HepG2 (cell line): ENCODE results near the gene PAQR7. TPM values are rescaled to one million over a fixed set of nuclear protein-coding genes. Genes with fewer than 3 reads are reported as not detected.

Experiments
- ADNP ChIP-seq: sonication (generic); formaldehyde crosslinking; IDR thresholded peaks from 2 replicates; pipeline ENCODE4 v1.4.0; 2020; ENCODE audit warnings: missing genetic modification reagents
- CENPT ChIP-seq: sonication (generic); formaldehyde crosslinking; IDR thresholded peaks from 2 replicates; pipeline ENCODE4 v1.8.0; 2022; ENCODE audit warnings: low read depth, mild to moderate bottlenecking, moderate library complexity, missing genetic modification reagents
- CENPX ChIP-seq: sonication (generic); formaldehyde crosslinking; IDR thresholded peaks from 2 replicates; pipeline ENCODE4 v1.9.0; 2021; ENCODE audit warnings: mild to moderate bottlenecking, missing genetic modification reagents, moderate library complexity
- CREBL2 ChIP-seq: sonication (generic); formaldehyde crosslinking; IDR thresholded peaks from 2 replicates; pipeline ENCODE4 v1.8.1; 2023; ENCODE audit warnings: missing genetic modification reagents, mild to moderate bottlenecking, borderline replicate concordance
- CSRNP1 ChIP-seq: sonication (generic); formaldehyde crosslinking; IDR thresholded peaks from 2 replicates; pipeline ENCODE4 v1.8.1; 2023; ENCODE audit warnings: mild to moderate bottlenecking, missing genetic modification reagents
- DR1 ChIP-seq: sonication (generic); formaldehyde crosslinking; IDR thresholded peaks from 2 replicates; pipeline ENCODE4 v1.8.0; 2021; ENCODE audit warnings: mild to moderate bottlenecking, missing genetic modification reagents, inconsistent platforms
- E2F5 ChIP-seq: sonication (generic); formaldehyde crosslinking; conservative IDR thresholded peaks from 2 replicates; pipeline ENCODE4 v1.4.0; 2020; ENCODE audit warnings: missing genetic modification reagents
- FOXJ3 ChIP-seq: sonication (generic); formaldehyde crosslinking; IDR thresholded peaks from 2 replicates; pipeline ENCODE4 v1.4.0; 2020; ENCODE audit warnings: missing genetic modification reagents, mild to moderate bottlenecking, borderline replicate concordance
- GATAD2A ChIP-seq: IDR thresholded peaks from 2 replicates; pipeline ENCODE4 v1.6.1; 2016
- GTF3A ChIP-seq: sonication (generic); formaldehyde crosslinking; conservative IDR thresholded peaks from 2 replicates; pipeline ENCODE4 v1.4.0; 2020; ENCODE audit warnings: mild to moderate bottlenecking, missing genetic modification reagents
- HINFP ChIP-seq: sonication (generic); formaldehyde crosslinking; IDR thresholded peaks from 2 replicates; pipeline ENCODE4 v1.4.0; 2020; ENCODE audit warnings: low read depth, mild to moderate bottlenecking, missing genetic modification reagents
- HNRNPUL1 ChIP-seq: fragments of 200-400 bp; formaldehyde crosslinking; IDR thresholded peaks from 2 replicates; pipeline ENCODE4 v1.6.1; 2017; ENCODE audit warnings: low read depth, mild to moderate bottlenecking, low read length, moderate library complexity
- NRL ChIP-seq: sonication (generic); formaldehyde crosslinking; IDR thresholded peaks from 2 replicates; pipeline ENCODE4 v1.5.0; 2020; ENCODE audit warnings: missing genetic modification reagents, mild to moderate bottlenecking, moderate library complexity, borderline replicate concordance
- RARG ChIP-seq: sonication (generic); formaldehyde crosslinking; IDR thresholded peaks from 2 replicates; pipeline ENCODE4 v1.4.0; 2020; ENCODE audit warnings: low read depth, mild to moderate bottlenecking, missing genetic modification reagents
- SIN3A ChIP-seq: IDR thresholded peaks from 2 replicates; pipeline ENCODE4 v1.6.1; 2011; ENCODE audit warnings: low read depth, mild to moderate bottlenecking, control low read depth, low read length, borderline replicate concordance
- TOPORS ChIP-seq: sonication (generic); formaldehyde crosslinking; IDR thresholded peaks from 2 replicates; pipeline ENCODE4 v1.8.0; 2023; ENCODE audit warnings: mild to moderate bottlenecking, missing genetic modification reagents
- ZFP36L1 ChIP-seq: sonication (generic); formaldehyde crosslinking; IDR thresholded peaks from 2 replicates; pipeline ENCODE4 v1.8.0; 2022; ENCODE audit warnings: mild to moderate bottlenecking, missing genetic modification reagents, moderate library complexity
- ZFP90 ChIP-seq: sonication (generic); formaldehyde crosslinking; IDR thresholded peaks from 2 replicates; pipeline ENCODE4 v1.8.0; 2022; ENCODE audit warnings: missing genetic modification reagents, mild to moderate bottlenecking, inconsistent platforms, borderline replicate concordance
- ZGPAT ChIP-seq: IDR thresholded peaks from 2 replicates; pipeline ENCODE4 v1.6.1; 2016; ENCODE audit warnings: mild to moderate bottlenecking
- ZNF12 ChIP-seq: sonication (generic); formaldehyde crosslinking; IDR thresholded peaks from 2 replicates; pipeline ENCODE4 v1.5.0; 2020; ENCODE audit warnings: missing genetic modification reagents
- ZNF660 ChIP-seq: sonication (generic); formaldehyde crosslinking; IDR thresholded peaks from 2 replicates; pipeline ENCODE4 v1.5.1; 2020; ENCODE audit warnings: mild to moderate bottlenecking, low read depth, missing genetic modification reagents, borderline replicate concordance
- ZNF703 ChIP-seq: sonication (generic); formaldehyde crosslinking; IDR thresholded peaks from 2 replicates; pipeline ENCODE4 v1.5.1; 2020; ENCODE audit warnings: missing genetic modification reagents, mild to moderate bottlenecking, moderate library complexity, borderline replicate concordance
- ZSCAN9 ChIP-seq: IDR thresholded peaks from 2 replicates; pipeline ENCODE4 v1.6.1; 2016; ENCODE audit warnings: borderline replicate concordance
- ZZZ3 ChIP-seq: sonication (generic); formaldehyde crosslinking; IDR thresholded peaks from 2 replicates; pipeline ENCODE4 v1.4.0; 2020; ENCODE audit warnings: missing genetic modification reagents, mild to moderate bottlenecking, borderline replicate concordance
- polyA plus RNA-seq, 8 experiments: library from polyadenylated mRNA; depleted of rRNA in 3 of 8; stranded (reverse) in 7 of 8; unstranded in 1 of 8; fragments of >200 nt; fragmentation: Illumina TruSeq in 4 of 8; extraction: Trizol in 4 of 8; gene quantifications; 2 replicates each; pipeline versions ENCODE4 v1.2.1 to v1.2.3, GENCODE V29; 2011 to 2016; ENCODE audit warnings: low read depth in 4 of 8, missing spikeins in 1 of 8, mixed read lengths in 1 of 8; ENCODE audit not compliant: insufficient read depth in 1 of 8
- total RNA-seq, 5 experiments: library from RNA; depleted of rRNA; stranded (reverse); fragments of >200 nt; fragmentation: Illumina TruSeq; extraction: Trizol; gene quantifications; 2 replicates each; pipeline ENCODE4 v1.2.3, GENCODE V29; 2016; ENCODE audit warnings: low read depth in 1 of 5

PAQR7 gene
- total and polyA plus RNA-seq, 2 of the 13 experiments (the other 11 are each of a cell fraction or from before 2014, with no cell fraction given): 13.2 to 16.6 TPM

- peak; percentile 97 for TF ChIP-seq E2F5 (CRISPR knock-in tag)
- TF ChIP-seq GTF3A: no peak
- no peak for TF ChIP-seq ZFP36L1 (CRISPR knock-in tag)
- TF ChIP-seq RARG (CRISPR knock-in tag): no peak
- TF ChIP-seq CENPT (CRISPR knock-in tag): no peak
- TF ChIP-seq ADNP (CRISPR knock-in tag): no peak
- TF ChIP-seq ZFP90 (CRISPR knock-in tag): peak; percentile 85
- peak; percentile 99 for TF ChIP-seq SIN3A
- TF ChIP-seq FOXJ3 (CRISPR knock-in tag): no peak
- TF ChIP-seq HNRNPUL1: no peak
- TF ChIP-seq CSRNP1: peak; percentile 85
- TF ChIP-seq ZNF660 (CRISPR knock-in tag): no peak
- TF ChIP-seq ZSCAN9 (CRISPR knock-in tag): peak; percentile 53; the same call in 1 of the 2 replicates
- 0 out of 2 replicates have a peak, but pooled peaks have one; percentile 15 for TF ChIP-seq ZGPAT
- TF ChIP-seq TOPORS (CRISPR knock-in tag): peak; percentile 80
- TF ChIP-seq ZNF703 (CRISPR knock-in tag): no peak
- TF ChIP-seq CREBL2 (CRISPR knock-in tag): no peak
- TF ChIP-seq ZNF12 (CRISPR knock-in tag): no peak
- TF ChIP-seq CENPX (CRISPR knock-in tag): no peak
- no peak for TF ChIP-seq ZZZ3 (CRISPR knock-in tag)
- TF ChIP-seq DR1 (CRISPR knock-in tag): peak; percentile 55; the same call in 1 of the 2 replicates
- TF ChIP-seq GATAD2A (CRISPR knock-in tag): peak; percentile 77
- TF ChIP-seq HINFP (CRISPR knock-in tag): no peak
- peak; percentile 19; the same call in 1 of the 2 replicates for TF ChIP-seq NRL (CRISPR knock-in tag)
These were observed 16.4 kb downstream of the PAQR7 start, which contains the start of gene AUNIP (continued) for GRCh38 chr1:25858906-25859789.
